Osteocyte (in vitro differentiated cells): ENCODE data around the gene TP53I11. TPM values are rescaled to one million over a fixed set of nuclear protein-coding genes. Genes with fewer than 3 reads are reported as not detected.

Experiments used
- DNase-seq: peaks from one replicate; pipeline ENCODE4 v3.0.0; 2021; ENCODE audit warnings: mixed read lengths; ENCODE audit not compliant: unreplicated experiment; ENCODE audit errors: extremely low spot score
- H3K27ac Mint-ChIP-seq: one replicate; pipeline ENCODE4 v1.8.0; 2021; ENCODE audit warnings: mild to moderate bottlenecking, mixed read lengths; ENCODE audit not compliant: unreplicated experiment
- H3K27me3 Mint-ChIP-seq: one replicate; pipeline ENCODE4 v1.8.0; 2021; ENCODE audit warnings: mixed read lengths; ENCODE audit not compliant: unreplicated experiment
- H3K36me3 Mint-ChIP-seq: one replicate; pipeline ENCODE4 v1.8.0; 2021; ENCODE audit warnings: mixed read lengths; ENCODE audit not compliant: unreplicated experiment
- H3K4me1 Mint-ChIP-seq: one replicate; pipeline ENCODE4 v1.8.0; 2021; ENCODE audit warnings: mixed read lengths; ENCODE audit not compliant: unreplicated experiment
- H3K4me3 Mint-ChIP-seq: one replicate; pipeline ENCODE4 v1.8.0; 2021; ENCODE audit warnings: mild to moderate bottlenecking, moderate library complexity, mixed read lengths; ENCODE audit not compliant: unreplicated experiment
- H3K9me3 Mint-ChIP-seq: one replicate; pipeline ENCODE4 v1.8.0; 2021; ENCODE audit warnings: mixed read lengths; ENCODE audit not compliant: unreplicated experiment
- CTCF ChIP-seq: fragments of 200-600 bp; sonication (generic); IDR thresholded peaks from 2 replicates; pipeline ENCODE4 v1.5.0; 2021; ENCODE audit warnings: antibody characterized with exemption, mild to moderate bottlenecking, moderate library complexity
- total RNA-seq: library from RNA; stranded (reverse); gene quantifications from 2 replicates; pipeline ENCODE4 v1.2.1, GENCODE V29; 2021

TP53I11 gene
- total RNA-seq, 1 donor from 2014 or later, result 159 TPM

- no peaks in the 10 kb centered on the region for H3K9me3 Mint-ChIP-seq
- TF ChIP-seq CTCF, result no peak
- peaks cover 2% of the 10 kb centered on the region for H3K4me1 Mint-ChIP-seq
- no peaks in the 10 kb centered on the region for H3K27me3 Mint-ChIP-seq
- H3K36me3 Mint-ChIP-seq, result no peaks in the 10 kb centered on the region
- no peak overlapping the region for H3K4me3 Mint-ChIP-seq
- no peak for DNase-seq
- H3K27ac Mint-ChIP-seq, result no peak overlapping the region
These were observed 12.5 kb upstream of the TP53I11 start for GRCh38 chr11:44963136-44963535.

- no peaks in the 10 kb centered on the region for H3K27me3 Mint-ChIP-seq
- H3K9me3 Mint-ChIP-seq, result no peaks in the 10 kb centered on the region
- no peak overlapping the region for H3K4me3 Mint-ChIP-seq
- peaks cover 2% of the 10 kb centered on the region for H3K4me1 Mint-ChIP-seq
- no peak overlapping the region for H3K27ac Mint-ChIP-seq
- no peak for TF ChIP-seq CTCF
- no peak for DNase-seq
- H3K36me3 Mint-ChIP-seq, result no peaks in the 10 kb centered on the region
These were observed 11.8 kb upstream of the TP53I11 start for GRCh38 chr11:44962464-44962863.

GRCh38 chr11:44960200-44960845 lies 9.6 kb upstream of the TP53I11 start:
- Mint-ChIP-seq H3K27me3 (no peaks in the 10 kb centered on the region), H3K36me3 (no peaks in the 10 kb centered on the region), H3K27ac (no peak overlapping the region), H3K4me3 (no peak overlapping the region), H3K4me1 (peaks cover 5% of the 10 kb centered on the region), H3K9me3 (no peaks in the 10 kb centered on the region)
- no peak for DNase-seq
- TF ChIP-seq CTCF, result no peak

GRCh38 chr11:44959064-44959463 lies 8.4 kb upstream of the TP53I11 start:
- H3K4me1 Mint-ChIP-seq, result peaks cover 18% of the 10 kb centered on the region
- DNase-seq, result no peak
- H3K9me3 Mint-ChIP-seq, result no peaks in the 10 kb centered on the region
- no peak overlapping the region for H3K27ac Mint-ChIP-seq
- H3K27me3 Mint-ChIP-seq, result no peaks in the 10 kb centered on the region
- no peak overlapping the region for H3K4me3 Mint-ChIP-seq
- TF ChIP-seq CTCF, result no peak
- H3K36me3 Mint-ChIP-seq, result no peaks in the 10 kb centered on the region

GRCh38 chr11:44957776-44958564 lies 7.3 kb upstream of the TP53I11 start:
- H3K27ac Mint-ChIP-seq, result no peak overlapping the region
- no peak for TF ChIP-seq CTCF
- H3K9me3 Mint-ChIP-seq, result no peaks in the 10 kb centered on the region
- H3K4me1 Mint-ChIP-seq, result peaks cover 18% of the 10 kb centered on the region
- DNase-seq, result no peak
- H3K27me3 Mint-ChIP-seq, result no peaks in the 10 kb centered on the region
- no peak overlapping the region for H3K4me3 Mint-ChIP-seq
- no peaks in the 10 kb centered on the region for H3K36me3 Mint-ChIP-seq
